ENCODE data around the gene DGKB.

DGKB gene

DNA sequence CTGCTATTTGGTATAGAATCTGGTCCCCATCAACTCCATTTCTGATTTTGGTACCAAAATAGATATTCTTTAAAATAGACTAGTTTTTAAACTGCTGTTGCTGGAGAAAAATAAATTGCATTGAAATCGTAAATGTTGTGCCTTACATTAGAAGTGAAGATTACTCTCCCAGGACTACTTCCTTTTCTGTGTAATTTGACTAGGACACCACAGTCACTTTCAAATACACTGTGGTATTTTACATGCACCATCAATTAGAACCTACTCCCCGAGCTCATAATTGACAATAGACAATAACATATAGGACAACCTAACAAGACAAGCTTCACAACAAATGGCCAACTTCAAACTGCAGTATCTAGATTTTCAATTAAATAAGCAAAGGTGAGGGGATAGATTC lies 211.5 kb downstream of the DGKB start:
- in situ Hi-C loops (cut with MboI; ENCODE audit: low sequenced_read_pairs): no loop called here

GRCh38 chr7:14690486-14690885 lies 212.1 kb downstream of the DGKB start:
- in situ Hi-C loops (cut with MboI; ENCODE audit: low sequenced_read_pairs): no loop called here

GRCh38 chr7:14690075-14690474 lies 212.5 kb downstream of the DGKB start:
- in situ Hi-C loops (cut with MboI; ENCODE audit: low sequenced_read_pairs): no loop called here

GRCh38 chr7:14688208-14688607 lies 214.3 kb downstream of the DGKB start:
- in situ Hi-C loops (cut with MboI; ENCODE audit: low sequenced_read_pairs): no loop called here

- in situ Hi-C loops (cut with MboI; ENCODE audit: low sequenced_read_pairs): no loop called here
Measured at GRCh38 chr7:14687777-14688176, 214.8 kb downstream of the DGKB start.

DNA sequence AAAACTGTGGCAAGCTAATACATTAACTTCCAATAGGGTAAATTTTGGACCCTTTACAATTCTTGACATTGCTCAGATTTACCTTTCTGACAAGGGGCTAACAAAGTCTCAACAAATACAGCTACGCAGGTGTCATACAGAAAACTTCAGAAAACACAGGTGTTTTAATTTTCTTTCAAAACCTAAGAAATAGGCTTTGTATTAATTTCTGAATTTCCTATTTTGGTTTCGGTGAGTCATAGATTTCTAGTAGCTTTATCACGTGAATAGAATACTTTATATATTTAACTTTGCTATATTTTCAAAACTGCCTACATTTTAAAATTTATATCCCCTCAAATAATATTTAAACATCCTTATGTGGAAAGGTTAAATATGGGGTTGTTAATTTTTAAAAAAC lies 215.3 kb downstream of the DGKB start:
- in situ Hi-C loops (cut with MboI; ENCODE audit: low sequenced_read_pairs): no loop called here

DNA sequence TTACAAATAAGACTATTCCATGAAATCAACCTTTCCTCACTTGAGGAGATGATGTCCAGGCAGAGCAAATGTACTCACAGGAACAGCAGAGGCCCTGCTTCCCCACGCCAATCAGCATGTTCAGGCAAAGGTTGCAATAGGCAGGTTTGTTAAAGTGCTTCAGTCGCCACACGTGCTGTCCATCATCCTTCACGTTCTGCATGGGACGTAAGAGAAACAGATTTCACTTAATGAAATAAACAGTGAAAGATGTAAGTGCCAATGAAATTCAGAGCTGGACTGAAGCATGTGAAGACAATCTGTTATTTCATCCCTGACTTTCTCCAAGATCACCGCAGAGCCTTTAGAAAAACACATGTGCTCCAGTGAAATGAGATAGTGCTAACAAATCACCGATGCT lies 217.4 kb downstream of the DGKB start:
- in situ Hi-C loops (cut with MboI; ENCODE audit: low sequenced_read_pairs): no loop called here

GRCh38 chr7:14682910-14683465 lies 219.6 kb downstream of the DGKB start:
- in situ Hi-C loops (cut with MboI; ENCODE audit: low sequenced_read_pairs): no loop called here

- in situ Hi-C loops (cut with MboI; ENCODE audit: low sequenced_read_pairs): no loop called here
Measured at GRCh38 chr7:14676896-14677295, 225.7 kb downstream of the DGKB start.

GRCh38 chr7:14673202-14673601 lies 229.3 kb downstream of the DGKB start:
- in situ Hi-C loops (cut with MboI; ENCODE audit: low sequenced_read_pairs): no loop called here

DNA sequence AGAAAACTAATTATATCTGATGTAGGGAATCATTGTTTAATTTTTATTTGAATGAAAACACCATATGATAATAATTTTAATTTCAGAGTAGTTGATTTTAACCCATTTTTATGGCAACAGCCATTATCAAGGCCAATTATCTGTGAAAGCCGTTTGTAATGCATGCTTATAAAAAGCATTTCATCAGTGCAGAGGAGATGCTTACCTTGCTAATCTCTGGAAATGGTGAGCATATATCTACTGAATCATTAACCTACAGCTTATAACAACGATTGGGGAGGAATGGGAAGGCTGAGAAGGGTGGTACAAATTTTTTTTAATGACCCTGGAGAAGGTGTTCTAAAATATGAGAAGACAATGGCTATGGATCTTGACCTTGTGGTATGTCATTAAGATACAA lies 235.6 kb downstream of the DGKB start:
- in situ Hi-C loops (cut with MboI; ENCODE audit: low sequenced_read_pairs): no loop called here

DNA sequence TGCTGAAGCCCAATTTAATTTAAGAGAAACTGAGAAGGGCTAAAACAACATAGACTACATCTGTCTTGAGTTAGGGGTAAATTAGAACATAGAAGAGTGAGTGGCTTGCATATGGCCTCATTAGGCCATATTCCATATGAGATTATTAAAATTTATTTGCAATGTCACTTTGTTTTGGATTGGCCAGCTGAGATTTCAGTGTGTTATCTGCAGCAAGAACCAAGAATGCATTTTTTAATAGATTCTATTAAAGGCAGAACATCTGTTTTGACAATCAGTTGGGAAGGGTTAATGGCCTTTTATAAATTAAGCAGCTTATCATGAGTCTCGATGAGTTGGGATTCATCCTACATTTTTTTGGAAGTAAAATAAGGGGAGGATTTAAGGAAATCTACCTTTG lies 236.2 kb downstream of the DGKB start:
- in situ Hi-C loops (cut with MboI; ENCODE audit: low sequenced_read_pairs): no loop called here

DNA sequence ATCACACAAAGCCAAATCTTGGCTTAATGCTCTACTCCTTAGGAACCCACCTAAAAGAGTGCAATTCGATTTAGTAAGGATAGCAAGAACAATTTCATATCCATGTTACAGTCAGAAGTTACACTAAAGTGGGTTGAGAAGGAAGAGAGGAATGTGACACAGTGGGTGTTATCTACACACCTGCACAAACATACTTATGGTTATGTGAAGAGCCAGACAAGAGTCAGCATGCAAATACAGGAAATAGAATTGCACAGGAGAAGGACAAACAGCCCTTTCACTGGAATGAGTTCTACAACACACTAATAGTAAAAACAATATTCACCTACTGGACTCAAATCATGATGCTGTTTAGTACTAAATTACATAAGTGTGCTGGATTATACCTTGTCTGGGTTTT lies 262.8 kb downstream of the DGKB start:
- in situ Hi-C loops (cut with MboI; ENCODE audit: low sequenced_read_pairs): no loop called here

- in situ Hi-C loops (cut with MboI; ENCODE audit: low sequenced_read_pairs): no loop called here
Measured at GRCh38 chr7:14639329-14639728, 263.2 kb downstream of the DGKB start.

- in situ Hi-C loops (cut with MboI; ENCODE audit: low sequenced_read_pairs): no loop called here
Measured at GRCh38 chr7:14637968-14638367, 264.6 kb downstream of the DGKB start.

- in situ Hi-C loops (cut with MboI; ENCODE audit: low sequenced_read_pairs): no loop called here
Measured at GRCh38 chr7:14635955-14636354, 266.6 kb downstream of the DGKB start.

GRCh38 chr7:14630048-14630447 lies 272.5 kb downstream of the DGKB start:
- in situ Hi-C loops (cut with MboI; ENCODE audit: low sequenced_read_pairs): no loop called here

GRCh38 chr7:14628516-14628915 lies 274.0 kb downstream of the DGKB start:
- in situ Hi-C loops (cut with MboI; ENCODE audit: low sequenced_read_pairs): no loop called here

- in situ Hi-C loops (cut with MboI; ENCODE audit: low sequenced_read_pairs): no loop called here
Measured at GRCh38 chr7:14626076-14626475, 276.5 kb downstream of the DGKB start.

- in situ Hi-C loops (cut with MboI; ENCODE audit: low sequenced_read_pairs): no loop called here
Measured at GRCh38 chr7:14622559-14622958, 280.0 kb downstream of the DGKB start.

DNA sequence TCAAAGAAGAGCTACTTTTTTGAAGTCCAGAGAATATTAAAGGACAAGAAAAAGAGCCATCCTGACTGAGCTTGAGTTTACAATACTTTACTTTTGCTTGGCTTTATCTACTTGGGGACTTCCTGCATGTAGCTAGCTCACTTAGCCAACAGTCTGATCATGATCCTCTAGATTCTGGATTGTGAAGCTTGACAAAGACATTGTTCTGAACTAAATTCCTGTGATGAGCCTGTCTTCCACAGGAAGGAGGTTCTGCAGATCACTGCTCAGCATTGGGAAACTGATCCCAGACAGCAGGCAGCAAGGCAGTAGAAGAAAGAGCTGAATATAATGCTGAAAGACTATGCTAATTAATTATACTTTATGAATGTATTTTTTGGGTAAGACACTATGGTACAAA lies 296.4 kb downstream of the DGKB start:
- in situ Hi-C loops (cut with MboI; ENCODE audit: low sequenced_read_pairs): no loop called here

- in situ Hi-C loops (cut with MboI; ENCODE audit: low sequenced_read_pairs): no loop called here
Measured at GRCh38 chr7:14604606-14605005, 297.9 kb downstream of the DGKB start.

- in situ Hi-C loops (cut with MboI; ENCODE audit: low sequenced_read_pairs): no loop called here
Measured at GRCh38 chr7:14602851-14603250, 299.7 kb downstream of the DGKB start.

Measured in hTERT RPE-1 (cell line).